ENCODE measurements around the gene PIP4K2A.

PIP4K2A gene

GRCh38 chr10:22666287-22667092 lies 47.9 kb downstream of the PIP4K2A start:
- DNase-seq (ENCODE audit: low read depth) = no peak

GRCh38 chr10:22665329-22665728 lies 49.0 kb downstream of the PIP4K2A start:
- DNase-seq (ENCODE audit: low read depth) = no peak

GRCh38 chr10:22662733-22663330 lies 51.5 kb downstream of the PIP4K2A start:
- DNase-seq (ENCODE audit: low read depth) = no peak

- no peak for DNase-seq (ENCODE audit: low read depth)
These were observed 54.5 kb downstream of the PIP4K2A start for GRCh38 chr10:22659866-22660265.

GRCh38 chr10:22658745-22659410 lies 55.5 kb downstream of the PIP4K2A start:
- DNase-seq (ENCODE audit: low read depth) = no peak

- DNase-seq (ENCODE audit: low read depth) = no peak
These were observed 56.7 kb downstream of the PIP4K2A start for GRCh38 chr10:22657566-22658225.

- no peak for DNase-seq (ENCODE audit: low read depth)
These were observed 57.4 kb downstream of the PIP4K2A start for GRCh38 chr10:22657024-22657423.

GRCh38 chr10:22656036-22656435 lies 58.3 kb downstream of the PIP4K2A start:
- no peak for DNase-seq (ENCODE audit: low read depth)

GRCh38 chr10:22655312-22655981 lies 58.9 kb downstream of the PIP4K2A start:
- DNase-seq (ENCODE audit: low read depth) = no peak

GRCh38 chr10:22652988-22653481 lies 61.3 kb downstream of the PIP4K2A start:
- no peak for DNase-seq (ENCODE audit: low read depth)

- no peak for DNase-seq (ENCODE audit: low read depth)
These were observed 63.0 kb downstream of the PIP4K2A start for GRCh38 chr10:22651276-22651980.

- no peak for DNase-seq (ENCODE audit: low read depth)
These were observed 64.4 kb downstream of the PIP4K2A start for GRCh38 chr10:22649994-22650393.

- no peak for DNase-seq (ENCODE audit: low read depth)
These were observed 65.0 kb downstream of the PIP4K2A start for GRCh38 chr10:22649390-22649841.

GRCh38 chr10:22648547-22648961 lies 65.8 kb downstream of the PIP4K2A start:
- no peak for DNase-seq (ENCODE audit: low read depth)

- no peak for DNase-seq (ENCODE audit: low read depth)
These were observed 67.1 kb downstream of the PIP4K2A start for GRCh38 chr10:22647244-22647643.

- no peak for DNase-seq (ENCODE audit: low read depth)
These were observed 68.0 kb downstream of the PIP4K2A start for GRCh38 chr10:22646388-22646853.

- DNase-seq (ENCODE audit: low read depth) = no peak
These were observed 70.2 kb downstream of the PIP4K2A start for GRCh38 chr10:22644222-22644621.

- no peak for DNase-seq (ENCODE audit: low read depth)
These were observed 70.6 kb downstream of the PIP4K2A start for GRCh38 chr10:22643775-22644174.

GRCh38 chr10:22643116-22643515 lies 71.3 kb downstream of the PIP4K2A start:
- DNase-seq (ENCODE audit: low read depth) = no peak

GRCh38 chr10:22641743-22642142 lies 72.6 kb downstream of the PIP4K2A start:
- no peak for DNase-seq (ENCODE audit: low read depth)

- DNase-seq (ENCODE audit: low read depth) = no peak
These were observed 74.0 kb downstream of the PIP4K2A start for GRCh38 chr10:22640359-22640758.
